SK-N-SH (cell line): Measurements from ENCODE around the gene ZSCAN20. TPM values are rescaled to one million over a fixed set of nuclear protein-coding genes. Genes with fewer than 3 reads are reported as not detected.

Source experiments
- CTCF ChIA-PET: fragments of 300-600, 350-600 bp; formaldehyde crosslinking; extraction: SDS; loops from one replicate; lab custom pipeline; 2021; lab: Yijun Ruan, JAX
- POLR2A ChIA-PET: fragments of 350-600 bp; sonication (Branson Sonifier 250); formaldehyde crosslinking; extraction: SDS; loops from one replicate; lab custom pipeline; 2020; ENCODE audit warnings: antibody characterized with exemption, inconsistent platforms; lab: Yijun Ruan, JAX
- DNase-seq: peaks from one replicate; pipeline ENCODE4 v3.0.0; 2012
- H2AFZ ChIP-seq: fragments of 200-600 bp; sonication (generic); 2 replicates; pipeline ENCODE4 v1.8.1; 2016; ENCODE audit warnings: antibody characterized with exemption, mild to moderate bottlenecking, low read depth
- H3F3A ChIP-seq: fragments of 200-600 bp; sonication (generic); replicated peaks from 2 replicates; pipeline ENCODE3; 2016; ENCODE audit warnings: antibody characterized with exemption, mild to moderate bottlenecking; ENCODE audit not compliant: insufficient read depth
- H3K27ac ChIP-seq, 2 experiments: fragments of 200-500 bp in 1 of 2; fragments of 200-600 bp in 1 of 2; sonication (Bioruptor generic) in 1 of 2; sonication (generic), shearing (Covaris generic) in 1 of 2; 2 replicates each; pipeline versions ENCODE4 v1.5.1 to v1.6.1; 2014 to 2016; ENCODE audit warnings: low read depth in 2 of 2, inconsistent platforms in 1 of 2, low read length in 1 of 2, mild to moderate bottlenecking in 1 of 2, mixed read lengths in 1 of 2
- H3K27me3 ChIP-seq: fragments of 200-600 bp; sonication (generic), shearing (Covaris generic); 2 replicates; pipeline ENCODE4 v1.6.1; 2016; ENCODE audit warnings: mixed run types; ENCODE audit not compliant: insufficient read depth
- H3K36me3 ChIP-seq, 2 experiments: fragments of 200-500 bp in 1 of 2; fragments of 200-600 bp in 1 of 2; sonication (Bioruptor generic) in 1 of 2; sonication (generic) in 1 of 2; replicated peaks in 1 of 2; 2 replicates each; pipeline versions ENCODE3 to v1.5.1; 2014 to 2016; ENCODE audit warnings: low read length in 1 of 2, mild to moderate bottlenecking in 1 of 2; ENCODE audit not compliant: insufficient read depth in 2 of 2, control insufficient read depth in 1 of 2
- H3K4me1 ChIP-seq, 2 experiments: fragments of 200-500 bp in 1 of 2; fragments of 200-600 bp in 1 of 2; sonication (Bioruptor generic) in 1 of 2; sonication (generic), shearing (Covaris generic) in 1 of 2; 2 replicates each; pipeline versions ENCODE4 v1.5.1 to v1.6.1; 2014 to 2016; ENCODE audit warnings: low read depth in 1 of 2, low read length in 1 of 2, mixed run types in 1 of 2; ENCODE audit not compliant: insufficient read depth in 2 of 2, control insufficient read depth in 1 of 2
- H3K4me2 ChIP-seq: fragments of 200-600 bp; sonication (generic), shearing (Covaris generic); 2 replicates; pipeline ENCODE4 v1.6.1; 2017; ENCODE audit warnings: mixed run types
- H3K4me3 ChIP-seq, 2 experiments: fragments of 200-500 bp in 1 of 2; fragments of 200-600 bp in 1 of 2; sonication (Bioruptor generic) in 1 of 2; sonication (generic), shearing (Covaris generic) in 1 of 2; 2 replicates each; pipeline versions ENCODE4 v1.5.1 to v1.8.1; 2014 to 2016; ENCODE audit warnings: low read depth in 2 of 2, inconsistent platforms in 1 of 2, low read length in 1 of 2, mild to moderate bottlenecking in 1 of 2, mixed read lengths in 1 of 2, moderate library complexity in 1 of 2
- H3K79me2 ChIP-seq: fragments of 200-600 bp; sonication (generic); 2 replicates; pipeline ENCODE4 v1.8.1; 2017; ENCODE audit warnings: mild to moderate bottlenecking; ENCODE audit not compliant: insufficient read depth
- H3K9ac ChIP-seq: fragments of 200-600 bp; sonication (generic); 2 replicates; pipeline ENCODE4 v1.6.1; 2017; ENCODE audit warnings: mixed run types
- H3K9me2 ChIP-seq: fragments of 200-600 bp; sonication (generic); 2 replicates; pipeline ENCODE4 v1.6.1; 2017; ENCODE audit warnings: mixed run types
- H3K9me3 ChIP-seq: fragments of 200-600 bp; sonication (generic); 2 replicates; pipeline ENCODE4 v1.6.1; 2017; ENCODE audit warnings: mixed run types, mild to moderate bottlenecking, moderate library complexity
- H4K20me1 ChIP-seq: fragments of 200-600 bp; sonication (generic); 2 replicates; pipeline ENCODE4 v1.6.1; 2017; ENCODE audit warnings: mild to moderate bottlenecking, mixed run types; ENCODE audit not compliant: insufficient read depth
- CTCF ChIP-seq: fragments of 200-600 bp; sonication (generic); IDR thresholded peaks from 2 replicates; pipeline ENCODE4 v1.6.1; 2017; ENCODE audit warnings: antibody characterized with exemption, mild to moderate bottlenecking, moderate library complexity
- ELF1 ChIP-seq: IDR thresholded peaks from 2 replicates; pipeline ENCODE4 v1.4.0; 2012
- FOXJ3 ChIP-seq: sonication (generic); formaldehyde crosslinking; IDR thresholded peaks from 2 replicates; pipeline ENCODE4 v1.5.1; 2020; ENCODE audit warnings: mild to moderate bottlenecking, missing genetic modification reagents
- GABPA ChIP-seq: IDR thresholded peaks from 2 replicates; pipeline ENCODE4 v1.4.0; 2012; ENCODE audit warnings: low read depth, mild to moderate bottlenecking
- JUND ChIP-seq: IDR thresholded peaks from 2 replicates; pipeline ENCODE4 v1.4.0; 2012
- MXI1 ChIP-seq: IDR thresholded peaks from 2 replicates; pipeline ENCODE4 v1.6.1; 2012; ENCODE audit warnings: mild to moderate bottlenecking, low read depth, low read length, improper control_type of control experiment
- POLR2AphosphoS5 ChIP-seq: IDR thresholded peaks from 2 replicates; pipeline ENCODE4 v1.6.1; 2012; ENCODE audit warnings: low read depth, low read length
- RCOR1 ChIP-seq: fragments of 150-350 bp; IDR thresholded peaks from 2 replicates; pipeline ENCODE4 v1.6.1; 2017; ENCODE audit warnings: antibody characterized with exemption, low read length
- RFX5 ChIP-seq: IDR thresholded peaks from 2 replicates; pipeline ENCODE4 v1.6.1; 2012; ENCODE audit warnings: mild to moderate bottlenecking, improper control_type of control experiment, low read length
- SIN3A ChIP-seq: IDR thresholded peaks from 2 replicates; pipeline ENCODE4 v1.6.1; 2012; ENCODE audit warnings: low read depth, mild to moderate bottlenecking, low read length, moderate library complexity, borderline replicate concordance
- SMC3 ChIP-seq: IDR thresholded peaks from 2 replicates; pipeline ENCODE4 v1.6.1; 2012; ENCODE audit warnings: low read depth, low read length, improper control_type of control experiment
- TCF12 ChIP-seq: IDR thresholded peaks from 2 replicates; pipeline ENCODE4 v1.4.0; 2012
- USF2 ChIP-seq: fragments of 150-350 bp; IDR thresholded peaks from 2 replicates; pipeline ENCODE4 v1.6.1; 2017; ENCODE audit warnings: antibody characterized with exemption, low read length, low read depth, borderline replicate concordance
- YY1 ChIP-seq: IDR thresholded peaks from 2 replicates; pipeline ENCODE4 v1.4.0; 2012; ENCODE audit warnings: low read depth, mild to moderate bottlenecking
- WGBS: methylation state at CpG from one replicate; pipeline ENCODE4 v1.1.6; 2017; ENCODE audit warnings: low lambda C conversion rate; 5-methylcytosine and 5-hydroxymethylcytosine counted together
- polyA plus RNA-seq, 3 experiments: library from polyadenylated mRNA; depleted of rRNA; stranded (reverse); fragments of >200 nt; gene quantifications; 2 replicates each; pipeline ENCODE4 v1.2.3, GENCODE V29; 2012

ZSCAN20 gene
- polyA plus RNA-seq, 1 of the 3 experiments (the other 2 are of a cell fraction), result 2.1 TPM

GRCh38 chr1:33494929-33495328, 22.5 kb downstream of the ZSCAN20 start:
- H3K79me2 ChIP-seq, result no peaks in the 10 kb centered on the region
- H2AFZ ChIP-seq, result no peak overlapping the region
- CTCF ChIA-PET, result interaction anchor here (1.5 kb wide), 1 partner anchor 8 kb away, joined by 6 read pairs; no protein-coding TSS in a partner anchor
- no peaks in the 10 kb centered on the region for H3F3A ChIP-seq
- no peaks in the 10 kb centered on the region for H3K4me1 ChIP-seq
- peaks cover 27% of the 10 kb centered on the region; the same call in 1 of the 2 replicates for H3K9me3 ChIP-seq
- POLR2A ChIA-PET, result no interaction called here
- no peaks in the 10 kb centered on the region for H3K9me2 ChIP-seq
- no peaks in the 10 kb centered on the region for H4K20me1 ChIP-seq
- H3K27me3 ChIP-seq, result no peaks in the 10 kb centered on the region
- H3K9ac ChIP-seq, result no peak overlapping the region
- peaks cover 51% of the 10 kb centered on the region in 2 experiments for H3K36me3 ChIP-seq
- DNase-seq, result no peak
- WGBS, result 94% methylated on average over 9 of the region's 9 CpGs
- no peak for TF ChIP-seq SMC3
- no peak for TF ChIP-seq JUND
- TF ChIP-seq MXI1, result no peak
- TF ChIP-seq TCF12, result no peak
- TF ChIP-seq GABPA, result no peak
- TF ChIP-seq POLR2AphosphoS5, result no peak
- TF ChIP-seq FOXJ3, result no peak
- no peak for TF ChIP-seq RFX5
- no peak overlapping the region for H3K4me2 ChIP-seq
- H3K4me3 ChIP-seq, result no peak overlapping the region; a peak in 1 of 4 replicates
- no peak overlapping the region for H3K27ac ChIP-seq

- WGBS, result 78% methylated on average over 1 of the region's 1 CpG
- CTCF ChIA-PET, result interaction anchor here (1.2 to 2.2 kb wide), 2 partner anchors 27 to 115 kb away, joined by 3 to 7 read pairs; no protein-coding TSS in a partner anchor
Observed at GRCh38 chr1:33497410-33497809, 25.0 kb downstream of the ZSCAN20 start.

GRCh38 chr1:33500547-33500946, 28.1 kb downstream of the ZSCAN20 start:
- Histone ChIP-seq H3K9me3 (peaks cover 8% of the 10 kb centered on the region; the same call in 1 of the 2 replicates), H3K4me2 (no peak overlapping the region), H2AFZ (no peak overlapping the region), H3K79me2 (no peaks in the 10 kb centered on the region), H3K27ac (no peak overlapping the region), H3K9me2 (no peaks in the 10 kb centered on the region), H3K9ac (no peak overlapping the region), H3K36me3 (peaks cover 3 to 7% of the 10 kb centered on the region in 2 experiments), H3K27me3 (no peaks in the 10 kb centered on the region), H3K4me3 (no peak overlapping the region), H3K4me1 (no peaks in the 10 kb centered on the region), H3F3A (no peaks in the 10 kb centered on the region), H4K20me1 (no peaks in the 10 kb centered on the region)
- DNase-seq, result no peak
- POLR2A ChIA-PET, result no interaction called here
- 61% methylated on average over 4 of the region's 4 CpGs for WGBS
- TF ChIP-seq CTCF (peak; percentile 36), SIN3A (no peak)
- CTCF ChIA-PET, result no interaction called here

More at GRCh38 chr1:33497410-33497809, 25.0 kb downstream of the ZSCAN20 start:
- TF ChIP-seq YY1 (no peak), JUND (no peak), USF2 (no peak), POLR2AphosphoS5 (no peak), RFX5 (no peak), RCOR1 (no peak), ELF1 (no peak), TCF12 (no peak)
- Histone ChIP-seq H3K9me3 (peaks cover 27% of the 10 kb centered on the region; the same call in 1 of the 2 replicates), H2AFZ (no peak overlapping the region), H3K9me2 (no peaks in the 10 kb centered on the region), H3K9ac (no peak overlapping the region), H3K4me2 (no peak overlapping the region), H3K4me3 (no peak overlapping the region), H3K27ac (no peak overlapping the region), H4K20me1 (no peaks in the 10 kb centered on the region), H3K36me3 (peaks cover 30 to 35% of the 10 kb centered on the region in 2 experiments), H3K27me3 (no peaks in the 10 kb centered on the region), H3F3A (no peaks in the 10 kb centered on the region), H3K4me1 (no peaks in the 10 kb centered on the region), H3K79me2 (no peaks in the 10 kb centered on the region)
- POLR2A ChIA-PET, result no interaction called here
- no peak for DNase-seq
